Activated effector memory CD4-positive, alpha-beta T cell treated with Interleukin-2 at 50 U/mL for 16 hours (primary cell): ENCODE data around the gene TMEM141.
A peak's percentile ranks its signal among the peaks of the same experiment; 100 is the strongest.
"Not testable (repeated sequence)": the region's sequence is repeated elsewhere in the genome, so short reads cannot be mapped to it uniquely, and the experiment has no call there.

Experiments
- DNase-seq: peaks from one replicate; pipeline ENCODE4 v3.0.0-alpha.2; 2020

The TMEM141 gene

DNA sequence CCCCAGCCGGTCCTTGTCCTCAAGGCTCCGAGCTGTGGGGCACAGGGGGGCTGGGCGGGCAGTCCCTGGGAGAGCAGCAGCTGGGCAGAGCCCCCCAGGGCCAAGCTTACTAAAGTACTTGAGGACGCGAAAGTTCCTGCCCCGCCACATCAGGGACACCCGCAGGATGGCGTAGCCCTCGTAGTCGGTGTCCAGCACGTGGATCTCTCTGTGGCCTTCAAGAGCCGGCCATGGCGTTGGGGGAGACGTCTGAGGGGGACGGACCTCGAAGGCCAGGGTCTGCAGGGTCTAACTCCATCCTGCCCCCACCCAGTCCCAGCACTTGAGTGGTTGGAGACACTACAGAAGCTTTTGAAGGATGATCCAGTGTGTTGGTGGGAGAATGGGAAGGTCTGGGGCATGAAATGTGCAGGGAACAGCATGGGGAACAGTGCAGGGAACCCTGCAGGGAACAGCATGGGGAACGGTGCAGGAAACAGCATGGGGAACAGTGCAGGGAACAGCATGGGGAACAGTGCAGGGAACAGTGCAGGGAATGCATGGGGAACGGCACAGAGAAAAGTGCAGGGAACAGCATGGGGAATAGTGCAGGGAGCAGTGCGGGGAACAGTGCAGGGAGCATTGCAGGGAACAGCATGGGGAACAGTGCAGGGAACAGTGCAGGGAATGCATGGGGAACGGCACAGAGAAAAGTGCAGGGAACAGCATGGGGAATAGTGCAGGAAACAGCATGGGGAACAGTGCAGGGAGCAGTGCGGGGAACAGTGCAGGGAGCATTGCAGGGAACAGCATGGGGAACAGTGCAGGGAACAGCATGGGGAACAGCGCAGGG lies 35.6 kb upstream of the TMEM141 start:
- not testable (repeated sequence) for DNase-seq

DNA sequence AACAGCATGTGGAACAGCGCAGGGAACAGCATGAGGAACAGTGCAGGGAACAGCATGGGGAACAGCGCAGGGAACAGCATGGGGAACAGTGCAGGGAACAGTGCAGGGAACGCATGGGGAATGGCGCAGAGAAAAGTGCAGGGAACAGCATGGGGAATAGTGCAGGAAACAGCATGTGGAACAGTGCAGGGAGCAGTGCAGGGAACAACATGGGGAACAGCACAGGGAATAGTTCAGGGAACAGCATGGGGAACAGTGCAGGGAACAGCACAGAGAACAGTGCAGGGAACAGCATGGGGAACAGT lies 35.1 kb upstream of the TMEM141 start:
- DNase-seq: no peak

DNA sequence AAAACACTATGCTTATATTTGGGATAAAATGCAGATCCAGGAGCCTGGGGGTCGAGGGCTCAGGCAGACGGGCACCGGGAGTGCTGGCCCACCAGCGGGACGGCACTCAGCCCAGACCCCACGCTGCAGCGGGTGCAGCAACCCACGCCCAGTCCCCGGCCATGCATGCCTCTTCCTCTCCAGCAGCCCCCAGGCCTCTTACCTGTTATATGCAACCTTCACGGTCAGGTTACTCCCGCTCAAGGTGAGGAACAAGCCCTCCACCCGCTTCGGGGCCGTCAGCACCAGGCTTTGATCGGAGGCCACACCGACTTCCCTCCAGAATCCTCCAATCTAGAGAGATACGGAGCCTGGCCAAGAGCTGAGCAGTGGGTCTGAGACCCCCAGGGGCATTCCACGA lies 34.3 kb upstream of the TMEM141 start:
- no peak for DNase-seq

DNA sequence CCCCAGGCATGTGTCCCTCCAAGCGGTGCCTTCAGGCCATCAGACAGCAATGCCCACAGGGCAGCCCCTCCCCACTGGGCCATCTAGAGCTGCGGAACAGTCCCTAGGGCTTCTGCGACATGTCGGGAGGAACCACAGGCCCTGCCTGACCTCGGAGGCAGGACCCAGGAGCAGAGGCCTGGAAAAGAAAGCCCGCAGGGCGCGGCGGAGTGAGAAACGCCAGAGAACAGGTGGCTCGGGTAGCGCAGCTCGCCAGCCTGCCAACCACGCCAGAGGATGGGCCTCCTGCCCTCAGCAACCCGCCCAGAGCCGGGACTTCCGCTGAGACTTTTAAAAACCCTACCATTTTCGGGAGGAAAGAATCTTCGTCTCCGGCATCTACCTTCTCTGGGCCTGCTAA lies 33.8 kb upstream of the TMEM141 start:
- DNase-seq: no peak

DNA sequence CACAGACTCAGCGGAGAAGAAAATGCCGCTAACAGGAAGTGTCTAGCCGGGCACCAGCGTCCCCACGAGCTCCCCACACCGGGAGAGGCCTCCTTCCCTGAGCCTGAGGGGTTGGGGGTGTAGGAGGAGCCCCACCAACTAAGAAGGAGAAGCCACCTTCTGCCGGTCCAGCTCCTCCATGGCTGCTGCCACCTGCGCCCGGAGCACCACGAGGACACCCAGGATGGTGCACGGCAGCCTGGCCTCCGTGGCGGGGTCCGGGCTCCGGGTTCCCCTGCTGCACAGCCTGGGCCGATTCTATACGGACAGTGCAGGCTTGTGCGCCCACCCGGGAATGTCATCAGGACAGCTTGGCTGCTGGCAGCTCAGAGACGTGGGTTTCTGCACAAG lies 33.4 kb upstream of the TMEM141 start:
- no peak for DNase-seq

DNA sequence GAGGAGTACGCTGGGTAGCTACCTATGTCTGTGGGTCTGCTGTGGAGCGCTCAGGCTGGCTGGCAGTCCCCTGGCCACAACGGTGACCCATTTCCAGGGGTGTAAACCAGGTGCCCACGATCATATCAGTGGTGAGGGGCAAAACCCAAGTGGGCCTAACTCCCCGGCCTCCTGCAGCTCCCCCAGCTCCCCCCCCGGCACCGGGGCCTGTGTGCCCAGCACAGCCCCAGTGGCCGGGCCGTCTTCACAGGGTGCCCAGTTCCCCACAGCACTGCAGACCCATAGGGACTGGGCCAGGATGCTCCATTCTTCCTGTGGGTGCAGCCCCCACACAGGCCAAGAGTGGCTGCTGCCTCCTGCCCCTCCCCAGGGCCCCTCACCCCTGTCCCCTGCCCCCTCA lies 32.1 kb upstream of the TMEM141 start:
- no peak for DNase-seq

DNA sequence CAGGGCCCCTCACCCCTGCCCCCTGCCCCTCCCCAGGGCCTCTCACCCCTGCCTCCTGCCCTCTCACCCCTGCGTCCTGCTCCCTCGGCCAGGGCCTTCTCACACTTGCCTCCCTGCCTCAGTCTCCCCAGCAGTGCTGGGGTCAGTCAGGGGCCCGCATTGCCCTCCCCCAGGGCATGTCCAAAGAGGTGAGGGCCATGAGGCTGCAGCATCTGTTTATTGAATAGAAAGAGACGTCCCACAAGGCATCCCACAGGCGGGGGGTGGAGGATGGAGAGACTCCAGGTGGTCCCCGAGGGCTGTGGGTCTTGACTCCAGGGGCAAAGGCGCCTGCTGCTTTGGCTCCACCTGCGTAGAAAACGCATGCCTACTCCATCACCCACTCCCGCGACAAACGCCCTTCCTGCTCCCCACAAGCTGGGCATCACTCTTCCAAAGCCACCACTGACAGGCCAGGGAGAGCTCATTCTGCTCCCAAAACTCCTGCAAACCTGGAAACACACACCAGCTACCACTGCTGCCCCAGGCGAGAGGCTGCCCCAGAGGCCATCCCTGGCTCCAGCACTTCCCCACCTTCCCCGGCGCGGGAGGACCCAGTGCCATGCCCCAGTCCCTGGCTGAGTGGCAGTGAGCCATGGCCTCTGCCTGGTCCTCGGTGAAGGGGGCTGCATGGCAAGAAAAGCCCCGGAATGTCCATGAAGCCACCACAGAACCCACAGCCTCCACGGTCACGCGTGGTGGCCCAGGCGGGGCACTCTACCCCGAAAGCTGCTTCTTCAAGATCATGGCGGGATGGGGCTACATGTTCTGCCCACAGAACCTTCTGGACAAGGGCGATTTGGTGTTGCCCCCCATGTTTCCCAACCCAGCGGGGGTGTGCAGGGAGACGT lies 31.5 kb upstream of the TMEM141 start:
- DNase-seq: no peak

DNA sequence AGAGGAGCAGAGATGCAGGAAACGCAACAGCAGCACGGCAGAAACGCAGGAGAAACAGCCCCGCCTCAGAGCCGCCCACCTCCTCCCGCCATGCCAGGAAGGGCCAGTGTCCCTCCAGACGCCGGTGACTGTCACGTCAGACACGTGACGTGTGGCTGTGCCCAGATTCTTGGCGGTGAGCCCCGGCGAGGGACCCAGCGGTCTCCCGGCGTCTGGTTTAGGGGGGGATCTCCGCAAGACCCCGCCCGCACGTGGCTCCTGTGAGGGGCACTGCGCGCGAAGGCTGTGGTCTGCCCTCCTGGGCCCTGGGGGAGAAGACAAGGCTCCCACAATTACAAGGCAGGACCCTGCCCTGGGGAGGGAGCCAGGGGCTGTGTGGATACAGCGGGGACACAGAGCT lies 30.7 kb upstream of the TMEM141 start:
- DNase-seq: no peak

DNA sequence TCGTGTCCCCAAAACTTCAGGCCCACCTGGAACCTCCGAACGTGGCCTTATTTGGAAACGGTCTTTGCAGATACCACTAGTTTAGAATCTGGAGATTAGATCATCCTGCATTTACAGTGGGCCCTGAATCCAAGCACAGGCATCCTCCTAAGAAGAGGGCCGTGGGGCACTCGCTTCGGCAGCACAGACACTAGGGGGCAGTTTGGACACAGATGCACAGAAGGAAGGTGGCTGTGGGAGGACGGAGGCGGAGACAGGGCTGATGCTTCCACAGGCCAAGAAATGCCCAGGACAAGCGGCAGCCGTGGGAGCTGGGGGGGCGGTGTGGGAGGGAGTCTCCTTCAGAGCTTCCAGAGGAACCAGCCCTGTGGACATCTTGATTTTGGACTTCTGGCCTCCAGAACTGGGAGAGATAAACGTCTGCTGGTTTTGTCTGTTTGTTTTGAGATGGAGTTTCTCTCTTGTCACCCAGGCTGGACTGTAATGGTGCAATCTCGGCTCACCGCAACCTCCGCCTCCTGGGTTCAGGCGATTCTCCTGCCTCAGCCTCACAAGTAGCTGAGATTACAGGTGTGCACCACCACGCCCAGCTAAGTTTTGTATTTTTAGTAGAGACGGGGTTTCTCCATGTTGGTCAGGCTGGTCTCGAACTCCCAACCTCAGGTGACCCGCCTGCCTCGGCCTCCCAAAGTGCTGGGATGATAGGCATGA lies 30.2 kb upstream of the TMEM141 start:
- not testable (repeated sequence) for DNase-seq

DNA sequence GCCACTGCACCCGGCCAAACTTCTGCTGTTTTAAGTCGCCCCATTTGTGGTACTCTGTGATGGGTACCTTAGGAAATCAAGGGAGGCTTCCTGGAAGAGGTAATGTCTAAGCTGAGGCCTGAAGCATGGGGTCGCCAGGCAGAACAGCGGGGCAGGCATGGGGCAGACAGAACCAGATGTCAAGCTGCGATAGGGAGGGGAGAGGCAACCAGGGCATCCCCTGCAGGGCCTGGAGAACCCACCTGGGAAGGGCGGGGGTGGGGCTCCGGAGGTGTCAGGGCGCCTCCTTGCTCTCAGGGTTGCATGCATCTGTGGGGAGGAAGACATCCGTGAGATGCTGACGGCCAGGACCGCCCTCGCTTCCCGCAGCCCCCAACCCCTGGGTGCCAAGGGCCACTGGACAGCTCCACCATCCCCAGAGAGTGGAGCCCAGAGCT lies 29.6 kb upstream of the TMEM141 start:
- DNase-seq: no peak

DNA sequence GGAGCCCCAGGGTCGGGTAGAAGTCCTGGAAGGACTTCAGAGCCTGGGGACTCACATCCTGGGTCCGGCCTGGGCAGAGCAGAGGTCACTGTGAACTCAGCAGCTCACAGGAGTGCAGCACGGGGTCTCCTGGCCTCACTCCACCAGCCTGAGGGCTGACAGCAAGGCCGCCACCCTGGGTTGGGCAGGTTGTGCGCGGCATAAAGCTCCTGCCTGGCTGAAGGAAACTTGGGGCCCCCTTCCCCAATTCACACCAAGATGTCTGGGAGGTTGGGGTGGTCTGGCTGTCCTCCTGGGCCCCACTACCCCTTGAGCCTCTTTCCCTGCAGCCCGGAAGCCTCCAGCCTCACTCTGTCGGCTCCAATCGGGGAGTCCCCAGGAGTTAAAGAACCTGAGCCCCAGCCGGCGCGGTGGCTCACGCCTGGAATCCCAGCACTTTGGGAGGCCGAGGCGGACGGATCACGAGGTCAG lies 28.9 kb upstream of the TMEM141 start:
- DNase-seq: no peak

DNA sequence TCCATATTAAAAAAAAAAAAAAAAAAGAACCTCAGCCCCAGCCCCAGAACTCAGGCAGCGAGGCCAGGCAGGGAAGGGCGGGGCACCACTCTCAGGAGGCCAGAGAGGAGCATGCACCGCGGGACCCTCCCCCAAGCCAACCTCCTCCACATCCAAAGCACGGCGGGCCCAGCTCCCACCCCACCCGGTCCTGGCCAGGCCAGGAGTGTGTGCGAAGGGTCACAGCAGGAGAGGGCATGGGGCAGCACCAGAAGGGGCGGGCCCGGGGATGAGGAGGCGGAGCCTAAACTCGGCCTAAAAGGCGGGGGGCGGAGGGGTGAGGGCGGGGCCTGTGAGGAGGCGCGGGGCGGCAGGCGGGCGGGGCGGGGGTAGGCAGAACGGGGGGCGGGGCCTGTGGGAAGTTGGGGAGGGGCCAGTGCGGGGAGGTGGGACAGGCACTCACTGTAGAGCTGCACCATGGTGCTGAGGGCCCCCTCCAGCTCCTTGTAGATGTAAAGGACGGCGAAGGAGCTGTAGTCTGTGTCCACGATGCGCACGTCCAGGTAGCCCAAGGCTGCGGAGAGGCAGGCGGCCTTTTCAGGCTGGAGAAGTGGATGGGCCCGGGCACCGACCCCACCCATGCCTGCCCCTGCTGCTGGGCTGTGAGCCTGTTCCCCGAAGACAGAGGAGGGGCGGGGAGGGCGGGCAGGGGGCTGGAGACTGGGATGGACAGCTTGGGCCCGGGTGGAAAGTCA lies 28.1 kb upstream of the TMEM141 start:
- DNase-seq: no peak

DNA sequence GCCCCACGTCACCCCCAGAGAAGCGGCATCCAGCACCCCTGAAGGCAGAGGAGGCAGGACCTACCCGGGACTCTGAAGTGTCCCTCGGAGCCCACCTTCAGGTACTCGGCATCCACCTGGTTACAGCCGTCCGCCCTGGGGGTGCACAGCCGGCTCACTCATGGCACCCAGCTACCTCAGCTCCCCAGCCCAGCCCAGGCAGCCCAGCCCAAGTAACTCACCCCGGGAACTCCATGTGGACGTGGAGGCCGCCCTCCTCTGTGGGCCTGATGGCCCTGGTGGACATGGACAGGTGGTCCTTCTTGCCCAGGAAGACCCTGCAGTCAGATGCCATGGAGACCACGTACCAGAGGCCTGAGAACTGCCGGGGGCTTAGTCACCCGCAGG lies 27.5 kb upstream of the TMEM141 start:
- DNase-seq: no peak

DNA sequence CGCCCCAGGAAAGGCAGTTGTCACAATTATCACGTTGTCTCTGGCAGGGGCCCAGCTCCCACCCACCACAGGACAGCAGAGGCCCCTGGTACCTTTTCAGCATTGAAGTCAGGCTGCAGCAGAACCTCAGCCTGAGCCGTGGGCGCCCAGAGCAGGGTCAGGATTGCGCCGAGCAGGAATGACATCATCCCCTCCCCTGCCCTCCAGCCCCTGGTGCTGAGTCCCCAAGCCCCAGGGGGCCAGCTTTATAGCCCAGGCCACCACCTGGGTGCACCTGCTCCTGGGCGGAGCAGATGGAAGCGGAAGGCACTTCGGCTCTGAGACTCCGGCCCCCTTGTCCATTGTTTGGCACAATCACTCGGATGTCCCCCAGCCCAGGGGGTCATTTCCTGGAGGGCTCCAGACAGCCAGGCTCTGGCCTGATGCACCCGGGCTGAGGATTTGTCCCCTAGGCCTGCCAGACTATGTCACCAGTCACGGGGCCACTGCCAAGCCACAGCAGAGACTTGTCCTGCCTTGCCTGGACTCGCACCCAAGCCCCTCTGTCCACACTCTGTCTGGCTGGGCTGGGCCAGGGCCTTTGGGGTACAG lies 26.7 kb upstream of the TMEM141 start, which contains the start of gene LCN15:
LCN15 (minus strand) TSS at position 218 of the 591 bp plus-strand sequence; CDS start at position 188, 30 bp downstream.
- no peak for DNase-seq

DNA sequence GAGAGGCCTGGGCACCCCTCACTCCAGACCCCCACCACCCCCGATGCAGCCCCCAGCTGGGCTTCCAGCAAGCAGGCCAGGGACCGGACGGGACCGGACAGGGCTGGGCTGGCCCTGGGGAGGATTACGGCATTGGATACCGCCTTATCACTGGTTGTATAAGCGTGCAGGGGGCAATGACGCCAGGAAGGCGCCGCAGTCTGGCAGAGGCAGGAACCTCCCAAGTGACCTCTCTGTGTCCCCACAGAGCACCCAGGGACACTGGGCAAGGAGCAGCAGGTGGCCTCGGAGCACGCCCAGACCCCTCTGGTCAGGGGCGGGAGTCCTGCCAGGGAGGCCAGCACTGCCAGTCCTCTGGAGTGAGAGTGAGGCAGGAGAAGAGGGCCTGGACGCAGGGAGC lies 26.1 kb upstream of the TMEM141 start:
- no peak for DNase-seq

DNA sequence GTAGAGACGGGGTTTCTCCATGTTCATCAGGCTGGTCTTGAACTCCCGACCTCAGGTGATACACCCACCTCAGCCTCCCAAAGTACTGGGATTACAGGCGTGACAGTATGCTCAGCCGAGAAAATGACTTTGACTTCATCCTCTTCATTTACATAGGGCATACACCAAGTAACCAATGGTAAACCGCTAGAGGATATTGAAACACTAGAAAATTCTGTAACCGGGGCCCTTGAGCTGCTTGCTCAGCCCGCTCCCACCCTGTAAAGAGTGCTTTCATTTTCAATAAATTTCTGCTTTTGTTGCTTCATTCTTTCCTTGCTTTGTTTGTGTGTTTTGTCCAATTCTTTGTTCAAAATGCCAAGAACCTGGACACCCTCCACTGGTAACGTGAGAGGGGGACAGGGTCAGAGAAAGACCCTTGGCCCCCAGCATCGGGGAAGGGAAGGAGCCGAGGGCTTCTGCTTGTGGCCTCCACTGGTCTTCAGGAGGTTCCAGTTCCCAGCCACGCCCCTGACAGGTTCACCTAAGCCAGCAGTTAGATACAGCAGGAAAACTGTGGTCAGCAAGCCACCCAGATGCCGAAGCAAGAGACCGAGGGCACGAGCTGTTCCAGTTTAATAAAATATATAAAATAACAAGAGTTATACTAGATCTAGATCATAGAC lies 25.3 kb upstream of the TMEM141 start:
- DNase-seq: not testable (repeated sequence)

DNA sequence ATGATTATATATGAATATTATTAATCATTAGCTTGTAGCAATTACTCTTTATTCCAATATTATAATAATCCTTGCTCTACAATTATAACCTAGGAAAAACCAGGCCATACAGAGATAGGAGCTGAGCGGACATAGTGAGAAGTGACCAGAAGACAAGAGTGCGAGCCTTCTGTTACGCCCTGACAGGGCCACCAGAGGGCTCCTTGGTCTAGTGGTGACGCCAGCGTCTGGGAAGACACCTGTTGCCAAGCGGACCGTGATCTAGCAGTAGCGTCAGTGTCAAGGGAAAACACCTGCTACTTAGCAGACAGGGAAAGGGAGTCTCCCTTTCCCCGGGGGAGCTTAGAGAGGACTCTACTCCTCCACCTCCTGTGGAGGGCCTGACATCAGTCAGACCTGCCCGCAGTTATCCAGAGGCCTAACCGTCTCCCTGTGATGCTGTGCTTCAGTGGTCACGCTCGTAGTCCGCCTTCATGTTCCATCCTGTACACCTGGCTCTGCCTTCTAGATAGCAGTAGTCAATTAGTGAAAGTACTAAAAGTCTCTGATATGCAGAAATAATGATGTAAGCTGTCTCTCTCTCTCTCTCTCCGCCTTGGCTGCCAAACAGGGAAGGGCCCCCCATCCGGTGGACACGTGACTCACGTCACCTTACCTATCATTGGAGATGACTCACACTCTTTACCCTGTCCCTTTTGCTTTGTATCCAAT lies 24.6 kb upstream of the TMEM141 start:
- peak; percentile 18 for DNase-seq

DNA sequence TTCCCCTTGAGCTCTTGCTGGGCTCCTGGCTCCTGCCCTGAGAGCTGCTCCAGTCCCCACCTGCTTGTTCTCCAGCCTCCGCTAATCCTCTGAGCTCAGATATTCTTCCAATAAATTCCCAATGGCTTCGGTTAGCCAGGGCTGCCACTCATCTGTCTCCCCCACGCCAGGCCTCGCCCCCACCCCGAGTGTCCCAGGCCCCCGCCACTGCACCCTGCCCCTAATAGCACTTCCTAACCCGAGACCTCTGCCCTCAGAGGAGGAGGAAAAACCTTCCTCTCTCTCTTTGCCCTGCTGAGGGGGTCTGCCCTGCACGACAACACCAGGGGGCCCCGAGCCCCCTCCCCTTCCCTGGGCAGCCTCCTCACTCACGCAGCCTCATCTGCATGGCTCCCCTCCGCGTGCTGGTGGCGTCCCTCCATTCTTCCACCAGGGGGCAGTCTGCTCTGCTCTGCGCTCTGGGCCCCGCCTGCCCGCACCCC lies 21.4 kb upstream of the TMEM141 start:
- DNase-seq: no peak

DNA sequence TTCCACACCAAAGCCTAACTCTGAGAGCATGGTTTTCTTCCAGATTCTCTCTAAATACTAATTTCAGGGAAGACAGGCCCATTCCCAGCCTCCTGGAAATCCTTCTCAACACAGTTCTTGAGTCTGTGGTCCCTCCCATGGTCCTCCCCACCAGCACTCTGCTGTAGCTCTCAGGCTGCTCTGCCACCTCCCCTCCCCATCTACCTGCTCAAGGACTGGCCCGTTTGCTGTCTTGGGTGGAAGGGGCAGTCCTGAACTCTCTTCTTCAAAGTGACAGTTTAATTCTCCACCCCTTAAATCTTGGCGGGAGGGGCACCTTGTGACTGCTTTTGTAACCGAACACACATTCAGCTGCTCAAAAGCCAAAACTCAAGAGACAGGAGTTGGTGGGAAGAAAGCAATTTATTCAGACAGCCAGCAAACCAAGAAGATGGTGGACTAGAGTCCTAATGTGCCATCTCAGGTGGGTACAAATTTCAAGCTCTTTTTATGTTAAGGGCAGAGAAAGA lies 19.2 kb upstream of the TMEM141 start:
- no peak for DNase-seq

DNA sequence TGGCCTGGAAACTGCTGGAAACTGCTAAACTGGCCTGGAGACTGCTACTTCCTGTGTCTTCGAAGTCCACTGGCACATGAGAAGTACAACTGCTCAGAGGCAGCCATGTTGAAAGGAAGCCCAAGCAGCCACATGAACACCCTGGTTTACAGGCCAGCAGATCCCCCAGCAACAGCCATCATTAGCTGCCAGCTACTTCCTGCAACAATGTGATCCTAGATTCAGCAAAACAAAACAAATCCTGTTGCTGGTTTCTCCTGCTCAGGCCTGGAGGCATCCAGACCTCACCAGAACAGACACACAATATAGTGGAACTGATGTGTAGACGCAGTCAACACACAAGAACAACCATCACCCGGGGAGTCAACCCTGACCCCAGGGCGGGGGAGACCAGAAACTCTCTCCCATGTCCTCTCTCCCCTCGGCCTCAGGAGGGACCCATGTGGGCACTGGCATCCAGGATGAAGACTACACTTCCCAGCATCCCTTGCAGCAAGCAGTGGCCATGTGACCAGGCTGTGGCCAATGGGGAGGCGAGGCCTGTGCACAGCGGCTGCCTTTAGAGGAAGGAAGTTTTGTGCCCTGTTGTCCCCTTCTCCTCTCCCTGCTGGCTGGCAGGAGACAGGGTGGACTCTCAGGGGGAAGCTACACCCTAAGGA lies 17.6 kb upstream of the TMEM141 start:
- DNase-seq: no peak
